ENCODE measurements around the gene DAW1. TPM values are rescaled to one million over a fixed set of nuclear protein-coding genes. Genes with fewer than 3 reads are reported as not detected.

The DAW1 gene
- total RNA-seq, 4 donors from 2014 or later: 0.30 to 0.59 TPM; not detected in 2

DNA sequence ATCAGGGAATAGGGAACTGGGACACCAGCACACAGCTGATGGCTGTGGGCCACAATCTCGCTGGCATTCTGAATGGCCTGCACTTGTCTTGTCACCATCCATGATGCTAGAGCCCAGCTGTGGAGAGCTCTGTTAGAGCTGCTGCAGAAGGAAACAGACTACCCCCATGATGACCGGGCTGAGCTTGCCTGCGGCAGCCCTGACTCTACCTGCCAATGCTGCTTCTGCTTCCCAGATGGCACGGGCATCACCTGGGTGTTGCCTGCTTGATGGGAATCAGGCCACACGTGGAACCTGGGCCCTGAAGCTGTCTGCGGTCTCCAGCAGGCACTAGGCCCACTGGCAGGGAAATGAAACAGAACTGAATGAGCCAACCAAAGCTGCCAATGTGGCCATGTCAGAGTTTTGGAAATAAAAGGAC is 11.2 kb upstream of the DAW1 start:
- WGBS, 2 donors: 85 to 86% methylated on average over 5 to 6 of the region's 6 CpGs
- TF ChIP-seq POLR2A (IDR thresholded peaks at IDR 0.05): no peak
- TF ChIP-seq, protein P1, sequence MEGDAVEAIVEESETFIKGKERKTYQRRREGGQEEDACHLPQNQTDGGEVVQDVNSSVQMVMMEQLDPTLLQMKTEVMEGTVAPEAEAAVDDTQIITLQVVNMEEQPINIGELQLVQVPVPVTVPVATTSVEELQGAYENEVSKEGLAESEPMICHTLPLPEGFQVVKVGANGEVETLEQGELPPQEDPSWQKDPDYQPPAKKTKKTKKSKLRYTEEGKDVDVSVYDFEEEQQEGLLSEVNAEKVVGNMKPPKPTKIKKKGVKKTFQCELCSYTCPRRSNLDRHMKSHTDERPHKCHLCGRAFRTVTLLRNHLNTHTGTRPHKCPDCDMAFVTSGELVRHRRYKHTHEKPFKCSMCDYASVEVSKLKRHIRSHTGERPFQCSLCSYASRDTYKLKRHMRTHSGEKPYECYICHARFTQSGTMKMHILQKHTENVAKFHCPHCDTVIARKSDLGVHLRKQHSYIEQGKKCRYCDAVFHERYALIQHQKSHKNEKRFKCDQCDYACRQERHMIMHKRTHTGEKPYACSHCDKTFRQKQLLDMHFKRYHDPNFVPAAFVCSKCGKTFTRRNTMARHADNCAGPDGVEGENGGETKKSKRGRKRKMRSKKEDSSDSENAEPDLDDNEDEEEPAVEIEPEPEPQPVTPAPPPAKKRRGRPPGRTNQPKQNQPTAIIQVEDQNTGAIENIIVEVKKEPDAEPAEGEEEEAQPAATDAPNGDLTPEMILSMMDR (IDR thresholded peaks at IDR 0.05): no peak
- TF ChIP-seq EP300 (IDR thresholded peaks at IDR 0.05): no peak

DNA sequence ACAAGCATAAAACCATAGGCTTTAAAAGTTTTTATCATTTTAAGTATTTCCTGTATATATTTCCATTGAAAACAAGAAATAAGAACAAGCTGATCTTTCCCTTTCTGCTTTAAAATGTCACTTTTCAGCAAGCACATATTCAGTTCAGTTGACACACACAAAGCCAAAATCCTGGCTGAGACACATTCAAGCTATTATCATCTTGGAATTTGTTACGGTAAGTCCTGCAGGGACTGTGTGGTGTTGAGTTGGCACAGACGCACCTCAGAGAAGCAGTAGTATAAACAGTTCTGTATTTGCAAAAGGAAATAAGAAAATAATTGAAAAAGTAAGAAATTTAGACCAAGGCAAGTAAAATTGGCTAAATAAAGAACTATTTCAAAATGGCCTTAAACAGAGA is 10.4 kb upstream of the DAW1 start:
- WGBS, 2 donors: 37 to 41% methylated on average over 2 of the region's 2 CpGs
- peaks cover 0 to 46% (median 1%) of the 10 kb centered on the region in 4 donors for H3K4me1 ChIP-seq

More for the DNA sequence above, 11.2 kb upstream of the DAW1 start:
- peak overlapping the region in 2 of 4 donors; percentile 25 to 55 for H3K27ac ChIP-seq
- DNase-seq (ENCODE audit: low spot score in 2 of 2): no peak
- no peaks in the 10 kb centered on the region for H3K36me3 ChIP-seq
- peaks cover 0 to 45% (median 1%) of the 10 kb centered on the region in 4 donors for H3K4me1 ChIP-seq
- no peak overlapping the region for H3K4me3 ChIP-seq
- no peaks in the 10 kb centered on the region for H3K9me3 ChIP-seq
- H3K27me3 ChIP-seq: no peaks in the 10 kb centered on the region

DNA sequence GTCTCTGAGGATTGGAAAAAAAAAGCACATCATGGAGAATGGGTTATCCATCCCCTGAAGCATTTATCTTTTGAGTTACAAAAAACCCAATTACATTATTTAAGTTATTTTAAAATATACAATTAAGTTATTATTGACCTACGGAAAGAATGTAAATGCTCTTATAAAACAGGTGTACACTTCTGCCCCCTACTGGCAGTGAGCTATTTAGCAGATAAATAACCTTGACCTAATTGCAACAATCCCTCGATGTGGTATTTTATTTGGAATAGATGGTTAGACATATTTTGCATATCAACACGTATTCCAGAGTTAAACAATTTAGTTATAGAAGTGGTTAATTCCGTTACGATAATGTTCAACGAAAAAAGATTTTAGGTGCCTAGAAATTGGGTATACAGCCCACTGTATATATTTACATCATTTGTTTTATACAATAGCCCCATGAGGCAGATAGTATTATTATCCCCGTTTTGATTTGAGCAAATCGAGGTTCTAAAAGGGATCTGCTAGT is 9.1 kb upstream of the DAW1 start:
- H3K36me3 ChIP-seq: no peaks in the 10 kb centered on the region
- peak overlapping the region in 1 of 4 donors; percentile 74 for H3K27ac ChIP-seq
- H3K9me3 ChIP-seq: no peaks in the 10 kb centered on the region
- TF ChIP-seq EP300 (IDR thresholded peaks at IDR 0.05): no peak
- TF ChIP-seq, protein P1 (IDR thresholded peaks at IDR 0.05): peak; percentile 15 to 57 (median 37)
- no peaks in the 10 kb centered on the region for H3K27me3 ChIP-seq
- peaks cover 0 to 46% (median 1%) of the 10 kb centered on the region in 4 donors for H3K4me1 ChIP-seq
- H3K4me3 ChIP-seq: no peak overlapping the region
- DNase-seq (ENCODE audit: low spot score in 2 of 2): peak in 1 of 2 donors; percentile 61
- 51 to 56% methylated on average over 8 of the region's 8 CpGs for WGBS, 2 donors

More for the DNA sequence above, 10.4 kb upstream of the DAW1 start:
- no peak for DNase-seq (ENCODE audit: low spot score in 2 of 2)
- H3K4me3 ChIP-seq: no peak overlapping the region
- H3K9me3 ChIP-seq: no peaks in the 10 kb centered on the region
- TF ChIP-seq, protein P1 (IDR thresholded peaks at IDR 0.05): no peak
- TF ChIP-seq EP300 (IDR thresholded peaks at IDR 0.05): no peak
- no peak for TF ChIP-seq POLR2A (IDR thresholded peaks at IDR 0.05)
- H3K27ac ChIP-seq: peak overlapping the region in 2 of 4 donors; percentile 25 to 55
- H3K27me3 ChIP-seq: no peaks in the 10 kb centered on the region
- H3K36me3 ChIP-seq: no peaks in the 10 kb centered on the region

DNA sequence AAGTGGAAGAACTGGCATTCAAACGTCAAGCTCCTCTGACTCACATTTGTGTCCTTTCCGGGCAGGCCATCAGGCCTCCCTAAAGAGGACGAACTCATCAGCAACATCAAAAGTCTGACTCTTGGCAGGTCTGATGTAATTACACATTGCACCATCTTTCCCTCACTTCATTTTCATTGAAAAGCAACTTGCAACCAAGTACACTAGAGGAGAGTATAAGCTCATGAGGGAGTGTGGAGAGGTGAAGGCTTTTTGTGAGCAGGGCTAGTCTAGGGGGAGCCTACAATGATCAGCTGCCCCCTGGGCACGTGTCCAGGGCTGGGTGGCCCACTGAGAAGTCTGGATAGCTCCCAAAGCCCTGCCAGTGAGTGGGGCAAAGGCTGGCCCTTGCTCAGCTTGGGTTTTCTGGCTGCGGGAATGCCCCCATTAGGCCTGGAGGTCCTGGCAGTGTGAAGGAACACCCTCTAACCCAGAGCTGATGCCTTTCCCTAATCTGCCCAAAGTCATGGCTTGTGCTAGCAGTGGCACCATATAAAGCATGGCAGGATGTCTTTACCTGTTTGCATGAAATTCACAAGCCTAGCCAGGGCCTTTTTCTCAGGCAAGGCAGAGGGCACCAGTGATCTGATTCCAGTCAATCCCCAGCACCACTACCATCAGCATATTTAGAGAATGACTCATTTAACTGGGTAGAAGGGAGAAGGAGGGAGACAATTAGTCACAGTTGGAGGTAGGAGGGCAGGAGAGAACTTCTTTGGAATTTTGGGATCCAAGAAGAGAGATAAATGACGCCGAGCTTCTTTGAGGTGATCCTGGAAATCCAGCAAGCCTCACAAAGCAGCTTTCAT is 8.5 kb upstream of the DAW1 start:
- TF ChIP-seq, protein P1 (IDR thresholded peaks at IDR 0.05): no peak
- TF ChIP-seq EP300 (IDR thresholded peaks at IDR 0.05): peak in 1 of 2 donors; percentile 71
- TF ChIP-seq POLR2A (IDR thresholded peaks at IDR 0.05): no peak
- Histone ChIP-seq H3K27me3 (no peaks in the 10 kb centered on the region), H3K36me3 (no peaks in the 10 kb centered on the region), H3K9me3 (no peaks in the 10 kb centered on the region), H3K27ac (peak overlapping the region in 2 of 4 donors; percentile 62 to 74), H3K4me1 (peaks cover 0 to 46% (median 1%) of the 10 kb centered on the region in 4 donors), H3K4me3 (no peak overlapping the region)
- WGBS, 2 donors: 69 to 79% methylated on average over 7 of the region's 7 CpGs
- peak in 1 of 2 donors; percentile 37 for DNase-seq (ENCODE audit: low spot score in 2 of 2)

All from tibial nerve (tissue), 4 donors.